Epithelial cell of esophagus (primary cell): Measurements from ENCODE around the gene CSF3.

Source experiments
- DNase-seq: peaks from one replicate; pipeline ENCODE4 v3.0.0; 2010; ENCODE audit warnings: low read depth
- H3K4me3 ChIP-seq: 2 replicates; pipeline ENCODE4 v1.5.1; 2011; ENCODE audit warnings: mild to moderate bottlenecking, low read length, control low read depth
- TF ChIP-seq, protein P1 (sequence below): IDR thresholded peaks from 2 replicates; pipeline ENCODE4 v1.5.1; 2011; ENCODE audit warnings: low read depth, mild to moderate bottlenecking, low read length, control low read depth, inconsistent platforms; ENCODE audit not compliant: insufficient read depth; ENCODE audit errors: missing control alignments

CSF3 gene

DNA sequence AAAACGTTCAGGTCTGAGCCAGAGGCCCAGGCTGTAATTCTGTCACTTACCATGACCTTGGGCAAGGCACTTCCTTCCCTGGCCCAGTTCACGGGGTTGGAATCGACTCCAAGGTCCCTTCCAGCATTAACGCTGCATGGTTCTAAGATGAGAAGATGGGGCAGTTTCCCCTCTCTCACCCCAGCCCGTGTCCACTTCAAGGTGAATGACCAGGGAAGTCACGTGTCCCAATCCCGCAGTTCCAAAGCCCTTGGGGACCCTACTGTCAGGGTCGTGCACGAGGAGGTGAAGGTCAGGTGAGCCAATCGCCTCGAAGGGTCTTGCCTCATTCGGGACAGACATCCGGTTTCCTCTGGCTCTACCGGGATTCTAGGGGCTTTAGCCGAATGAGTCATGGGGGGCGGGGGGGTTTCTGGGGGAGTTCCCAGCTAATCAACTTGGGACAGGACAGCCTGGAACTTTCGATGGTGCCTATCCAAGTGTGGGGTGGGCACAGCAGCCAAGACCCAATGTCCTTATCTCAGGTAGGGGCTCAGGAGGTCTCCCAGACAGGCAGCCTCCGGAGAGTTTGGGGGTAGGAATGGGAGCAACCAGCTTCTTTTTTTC is 762 bp upstream of the CSF3 start:
- TF ChIP-seq, protein P1, sequence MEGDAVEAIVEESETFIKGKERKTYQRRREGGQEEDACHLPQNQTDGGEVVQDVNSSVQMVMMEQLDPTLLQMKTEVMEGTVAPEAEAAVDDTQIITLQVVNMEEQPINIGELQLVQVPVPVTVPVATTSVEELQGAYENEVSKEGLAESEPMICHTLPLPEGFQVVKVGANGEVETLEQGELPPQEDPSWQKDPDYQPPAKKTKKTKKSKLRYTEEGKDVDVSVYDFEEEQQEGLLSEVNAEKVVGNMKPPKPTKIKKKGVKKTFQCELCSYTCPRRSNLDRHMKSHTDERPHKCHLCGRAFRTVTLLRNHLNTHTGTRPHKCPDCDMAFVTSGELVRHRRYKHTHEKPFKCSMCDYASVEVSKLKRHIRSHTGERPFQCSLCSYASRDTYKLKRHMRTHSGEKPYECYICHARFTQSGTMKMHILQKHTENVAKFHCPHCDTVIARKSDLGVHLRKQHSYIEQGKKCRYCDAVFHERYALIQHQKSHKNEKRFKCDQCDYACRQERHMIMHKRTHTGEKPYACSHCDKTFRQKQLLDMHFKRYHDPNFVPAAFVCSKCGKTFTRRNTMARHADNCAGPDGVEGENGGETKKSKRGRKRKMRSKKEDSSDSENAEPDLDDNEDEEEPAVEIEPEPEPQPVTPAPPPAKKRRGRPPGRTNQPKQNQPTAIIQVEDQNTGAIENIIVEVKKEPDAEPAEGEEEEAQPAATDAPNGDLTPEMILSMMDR = no peak
- no peak overlapping the region for H3K4me3 ChIP-seq
- DNase-seq = no peak

DNA sequence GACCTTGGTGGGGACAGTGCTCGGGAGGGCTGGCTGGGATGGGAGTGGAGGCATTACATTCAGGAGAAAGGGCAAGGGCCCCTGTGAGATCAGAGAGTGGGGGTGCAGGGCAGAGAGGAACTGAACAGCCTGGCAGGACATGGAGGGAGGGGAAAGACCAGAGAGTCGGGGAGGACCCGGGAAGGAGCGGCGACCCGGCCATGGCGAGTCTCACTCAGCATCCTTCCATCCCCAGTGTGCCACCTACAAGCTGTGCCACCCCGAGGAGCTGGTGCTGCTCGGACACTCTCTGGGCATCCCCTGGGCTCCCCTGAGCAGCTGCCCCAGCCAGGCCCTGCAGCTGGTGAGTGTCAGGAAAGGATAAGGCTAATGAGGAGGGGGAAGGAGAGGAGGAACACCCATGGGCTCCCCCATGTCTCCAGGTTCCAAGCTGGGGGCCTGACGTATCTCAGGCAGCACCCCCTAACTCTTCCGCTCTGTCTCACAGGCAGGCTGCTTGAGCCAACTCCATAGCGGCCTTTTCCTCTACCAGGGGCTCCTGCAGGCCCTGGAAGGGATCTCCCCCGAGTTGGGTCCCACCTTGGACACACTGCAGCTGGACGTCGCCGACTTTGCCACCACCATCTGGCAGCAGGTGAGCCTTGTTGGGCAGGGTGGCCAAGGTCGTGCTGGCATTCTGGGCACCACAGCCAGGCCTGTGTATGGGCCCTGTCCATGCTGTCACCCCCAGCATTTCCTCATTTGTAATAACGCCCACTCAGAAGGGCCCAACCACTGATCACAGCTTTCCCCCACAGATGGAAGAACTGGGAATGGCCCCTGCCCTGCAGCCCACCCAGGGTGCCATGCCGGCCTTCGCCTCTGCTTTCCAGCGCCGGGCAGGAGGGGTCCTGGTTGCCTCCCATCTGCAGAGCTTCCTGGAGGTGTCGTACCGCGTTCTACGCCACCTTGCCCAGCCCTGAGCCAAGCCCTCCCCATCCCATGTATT is 1.1 kb downstream of the CSF3 start:
- no peak for DNase-seq
- H3K4me3 ChIP-seq = no peak overlapping the region
- TF ChIP-seq, protein P1 = no peak

DNA sequence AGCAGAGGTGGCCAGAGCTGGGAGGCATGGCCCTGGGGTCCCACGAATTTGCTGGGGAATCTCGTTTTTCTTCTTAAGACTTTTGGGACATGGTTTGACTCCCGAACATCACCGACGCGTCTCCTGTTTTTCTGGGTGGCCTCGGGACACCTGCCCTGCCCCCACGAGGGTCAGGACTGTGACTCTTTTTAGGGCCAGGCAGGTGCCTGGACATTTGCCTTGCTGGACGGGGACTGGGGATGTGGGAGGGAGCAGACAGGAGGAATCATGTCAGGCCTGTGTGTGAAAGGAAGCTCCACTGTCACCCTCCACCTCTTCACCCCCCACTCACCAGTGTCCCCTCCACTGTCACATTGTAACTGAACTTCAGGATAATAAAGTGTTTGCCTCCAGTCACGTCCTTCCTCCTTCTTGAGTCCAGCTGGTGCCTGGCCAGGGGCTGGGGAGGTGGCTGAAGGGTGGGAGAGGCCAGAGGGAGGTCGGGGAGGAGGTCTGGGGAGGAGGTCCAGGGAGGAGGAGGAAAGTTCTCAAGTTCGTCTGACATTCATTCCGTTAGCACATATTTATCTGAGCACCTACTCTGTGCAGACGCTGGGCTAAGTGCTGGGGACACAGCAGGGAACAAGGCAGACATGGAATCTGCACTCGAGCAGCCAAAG is 2.3 kb downstream of the CSF3 start:
- TF ChIP-seq, protein P1 = no peak

DNA sequence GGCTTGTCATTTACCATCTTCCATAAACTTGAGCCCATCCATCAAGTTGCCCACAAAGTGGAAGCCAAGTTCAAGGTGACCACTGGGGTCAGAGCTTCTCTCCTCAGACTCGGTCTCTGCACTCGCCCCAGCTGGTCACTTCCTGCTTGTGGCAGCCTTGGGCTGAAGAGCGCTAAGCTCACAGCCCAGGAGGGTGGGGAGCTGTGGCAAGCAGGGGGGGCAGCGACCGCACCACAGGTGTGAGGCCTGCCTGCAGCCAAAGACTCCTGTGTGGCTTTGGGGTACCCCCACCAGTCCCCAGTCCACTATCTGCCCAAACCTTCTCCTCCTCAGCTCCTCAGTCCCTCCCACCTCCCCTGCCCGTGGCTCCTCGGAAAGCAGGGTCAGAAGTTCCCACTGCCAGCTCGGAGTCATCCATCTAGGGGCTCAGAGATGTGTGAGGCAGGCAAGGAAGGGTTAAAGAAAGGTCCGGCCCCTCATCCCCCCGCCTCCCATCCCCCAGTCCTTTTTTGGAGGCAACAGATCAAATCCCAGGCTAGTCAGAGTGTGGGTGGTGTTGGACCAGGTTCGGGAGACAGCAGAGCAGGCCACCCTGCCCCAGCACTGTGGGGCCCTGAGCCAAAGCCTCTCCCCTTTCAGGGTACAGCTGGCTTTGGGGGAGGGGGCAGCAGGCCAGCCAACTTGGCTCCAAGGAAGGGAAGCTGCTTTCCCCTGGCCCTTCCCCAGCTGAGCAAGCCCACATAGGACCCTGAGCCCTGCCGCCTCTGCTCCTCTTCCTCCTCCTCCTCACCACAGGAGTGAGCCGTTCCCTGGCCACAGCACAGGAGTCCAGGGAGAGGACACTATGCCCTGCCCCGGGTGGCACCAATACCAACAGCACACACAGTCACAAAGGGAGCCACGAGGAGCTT is 3.2 kb downstream of the CSF3 start:
- H3K4me3 ChIP-seq = no peak overlapping the region
- DNase-seq = no peak

More for the DNA sequence above, 2.3 kb downstream of the CSF3 start:
- no peak for DNase-seq
- no peak overlapping the region for H3K4me3 ChIP-seq

DNA sequence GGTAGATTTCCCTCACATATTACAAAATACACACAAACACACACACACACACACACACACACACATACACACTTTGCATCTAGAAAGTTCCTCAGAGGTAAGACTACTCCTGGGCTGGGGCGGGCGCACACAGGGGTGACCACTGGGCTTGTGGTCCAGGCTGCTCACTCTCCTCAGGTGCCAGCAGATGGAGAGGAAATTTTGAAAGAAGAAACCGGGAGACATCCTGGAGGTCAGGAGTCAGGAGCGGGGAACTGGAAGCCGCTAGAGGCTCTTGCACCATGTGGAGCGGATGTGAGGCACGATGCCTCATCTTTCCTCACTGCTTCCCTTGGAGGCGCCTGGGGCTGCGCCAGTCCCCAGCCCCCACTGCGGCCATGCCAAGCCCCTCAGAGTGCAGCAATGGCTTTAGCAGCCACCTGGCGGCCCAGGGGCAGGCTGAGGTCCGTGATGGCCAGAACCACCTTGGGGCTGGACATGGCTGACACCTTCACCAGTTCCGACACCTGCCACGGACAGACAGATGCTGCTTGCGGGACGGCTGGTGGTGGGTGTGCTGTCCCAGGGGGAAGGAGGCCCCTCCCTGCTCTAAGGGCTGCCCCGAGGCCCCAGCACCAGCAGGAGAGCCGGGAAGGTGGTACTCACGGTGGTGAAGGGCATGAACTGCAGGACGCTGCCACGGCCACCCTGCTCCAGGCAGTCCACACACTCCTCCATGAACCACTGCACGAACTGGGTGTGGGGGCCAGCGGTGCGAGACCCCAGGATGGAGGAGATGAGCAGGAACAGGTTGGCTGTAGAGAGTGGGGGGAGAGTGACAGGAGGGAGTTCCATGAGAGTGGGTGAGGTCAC is 4.1 kb downstream of the CSF3 start:
- H3K4me3 ChIP-seq = no peak overlapping the region
- DNase-seq = peak; percentile 77
- TF ChIP-seq, protein P1 = no peak

More for the DNA sequence above, 3.2 kb downstream of the CSF3 start:
- TF ChIP-seq, protein P1 = no peak
